Measurements from ENCODE around the gene SYNPO.

- TF ChIP-seq, protein P1, sequence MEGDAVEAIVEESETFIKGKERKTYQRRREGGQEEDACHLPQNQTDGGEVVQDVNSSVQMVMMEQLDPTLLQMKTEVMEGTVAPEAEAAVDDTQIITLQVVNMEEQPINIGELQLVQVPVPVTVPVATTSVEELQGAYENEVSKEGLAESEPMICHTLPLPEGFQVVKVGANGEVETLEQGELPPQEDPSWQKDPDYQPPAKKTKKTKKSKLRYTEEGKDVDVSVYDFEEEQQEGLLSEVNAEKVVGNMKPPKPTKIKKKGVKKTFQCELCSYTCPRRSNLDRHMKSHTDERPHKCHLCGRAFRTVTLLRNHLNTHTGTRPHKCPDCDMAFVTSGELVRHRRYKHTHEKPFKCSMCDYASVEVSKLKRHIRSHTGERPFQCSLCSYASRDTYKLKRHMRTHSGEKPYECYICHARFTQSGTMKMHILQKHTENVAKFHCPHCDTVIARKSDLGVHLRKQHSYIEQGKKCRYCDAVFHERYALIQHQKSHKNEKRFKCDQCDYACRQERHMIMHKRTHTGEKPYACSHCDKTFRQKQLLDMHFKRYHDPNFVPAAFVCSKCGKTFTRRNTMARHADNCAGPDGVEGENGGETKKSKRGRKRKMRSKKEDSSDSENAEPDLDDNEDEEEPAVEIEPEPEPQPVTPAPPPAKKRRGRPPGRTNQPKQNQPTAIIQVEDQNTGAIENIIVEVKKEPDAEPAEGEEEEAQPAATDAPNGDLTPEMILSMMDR (conservative IDR thresholded peaks at IDR 0.05 in 1 of 2, IDR thresholded peaks at IDR 0.05 in 1 of 2; ENCODE audit: low read depth in 1 of 2, low read length in 2 of 2): no peak
- no peak for TF ChIP-seq EZH2 (IDR thresholded peaks at IDR 0.05; ENCODE audit: low read length, missing control alignments)
Observed at GRCh38 chr5:150639377-150639692, 1.1 kb upstream of the SYNPO start.

Data from fibroblast of lung (primary cell).